ENCODE results near the gene UPK2. TPM values are rescaled to one million over a fixed set of nuclear protein-coding genes. Genes with fewer than 3 reads are reported as not detected.

The UPK2 gene
- total and polyA plus RNA-seq, 2 of the 13 experiments (the other 11 are each of a cell fraction or from before 2014, with no cell fraction given): not detected

DNA sequence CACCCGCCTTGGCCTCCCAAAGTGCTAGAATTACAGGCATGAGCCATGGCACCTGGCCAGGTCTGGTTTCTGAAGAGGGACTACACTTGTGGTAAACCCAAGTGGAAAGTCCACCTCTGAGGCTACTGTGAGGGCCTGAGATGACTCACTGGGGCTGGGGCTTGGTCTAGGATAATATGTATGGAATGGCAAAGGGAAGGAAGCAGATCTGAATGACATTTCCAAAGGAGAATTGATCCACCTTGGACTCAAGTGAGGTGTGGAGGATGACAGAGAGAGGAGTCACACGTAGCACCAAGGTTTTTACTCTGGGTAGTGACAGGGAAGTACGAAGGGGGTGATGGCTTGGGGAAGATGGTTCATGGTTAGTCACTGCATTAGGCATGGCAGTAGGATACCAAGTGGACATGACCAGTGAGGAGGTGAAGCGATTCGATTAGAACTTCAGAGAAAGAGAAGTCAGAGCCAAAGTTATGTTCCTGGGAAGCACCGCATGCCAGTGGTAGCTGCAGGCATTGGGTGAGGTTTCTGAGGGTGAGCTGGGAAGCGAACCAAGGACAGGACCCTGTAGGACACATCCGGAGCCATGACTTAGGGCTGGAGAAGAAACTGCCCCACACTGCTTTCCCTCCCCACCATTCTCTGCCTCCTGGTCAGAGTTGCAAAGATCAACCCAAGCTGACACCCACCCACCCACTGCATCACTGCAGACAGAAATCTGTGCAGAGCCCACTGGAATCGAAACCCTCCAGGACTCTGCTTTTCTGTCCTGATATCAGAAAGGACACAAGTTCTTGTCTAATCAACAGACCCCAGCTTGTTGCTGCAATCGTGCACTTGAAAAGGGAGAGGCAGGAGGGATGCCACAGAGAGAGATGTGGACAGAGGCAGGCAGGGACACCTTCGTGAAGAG is 17.4 kb upstream of the UPK2 start:
- intact Hi-C loops (cut with micrococcal nuclease; ENCODE audit: unreplicated experiment): no loop called here
- no peaks in the 10 kb centered on the region for H3K79me2 ChIP-seq (ENCODE audit: insufficient read depth, low read length)
- H3K4me3 ChIP-seq (replicated peaks in 1 of 3; ENCODE audit: insufficient read depth in 1 of 3, low read depth in 2 of 3, low read length in 3 of 3): no peak overlapping the region
- no peaks in the 10 kb centered on the region for H3K9me3 ChIP-seq (ENCODE audit: low read length)
- no peaks in the 10 kb centered on the region for H3K36me3 ChIP-seq (replicated peaks in 1 of 2; ENCODE audit: control insufficient read depth in 1 of 2, insufficient read depth in 2 of 2, low read length in 2 of 2)
- H2AFZ ChIP-seq (ENCODE audit: low read length): no peak overlapping the region
- in situ Hi-C loops (cut with HindIII; ENCODE audit: extremely low pct_ligation_motif_present, low pct_unique_long_range_greater_than_20kb): no loop called here
- DNase-seq (ENCODE audit: low spot score) (peak; percentile 72), ATAC-seq (peak; percentile 66), FAIRE-seq (no peak)
- WGBS (ENCODE audit: low lambda C conversion rate): 12% methylated on average over 11 of the region's 11 CpGs
- no peak overlapping the region for H3K9ac ChIP-seq (ENCODE audit: insufficient read depth, low read depth, low read length)
- ChIA-PET POLR2A (no interaction called here), CTCF (ENCODE audit: low intra/inter-chr PET ratio, low total read pairs) (no interaction called here)
- H4K20me1 ChIP-seq (ENCODE audit: insufficient read depth, low read length): no peaks in the 10 kb centered on the region
- no peak overlapping the region for H3K4me2 ChIP-seq (ENCODE audit: low read depth, low read length)
- H3K27ac ChIP-seq (ENCODE audit: extremely low read length, insufficient read depth, low read length): no peak overlapping the region
- H3K4me1 ChIP-seq (ENCODE audit: insufficient read depth, low read length): peaks cover 32% of the 10 kb centered on the region
- TF ChIP-seq, protein P1, sequence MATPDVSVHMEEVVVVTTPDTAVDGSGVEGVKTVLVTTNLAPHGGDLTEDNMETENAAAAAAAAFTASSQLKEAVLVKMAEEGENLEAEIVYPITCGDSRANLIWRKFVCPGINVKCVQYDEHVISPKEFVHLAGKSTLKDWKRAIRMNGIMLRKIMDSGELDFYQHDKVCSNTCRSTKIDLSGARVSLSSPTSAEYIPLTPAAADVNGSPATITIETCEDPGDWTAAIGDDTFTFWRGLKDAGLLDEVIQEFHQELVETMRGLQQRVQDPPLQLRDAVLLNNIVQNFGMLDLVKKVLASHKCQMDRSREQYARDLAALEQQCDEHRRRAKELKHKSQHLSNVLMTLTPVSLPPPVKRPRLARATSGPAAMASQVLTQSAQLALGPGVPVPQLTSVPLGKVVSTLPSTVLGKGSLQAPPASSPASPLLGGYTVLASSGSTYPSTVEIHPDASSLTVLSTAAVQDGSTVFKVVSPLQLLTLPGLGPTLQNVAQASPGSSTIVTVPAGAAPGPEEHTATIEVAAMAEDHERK (CRISPR knock-in tag; IDR thresholded peaks at IDR 0.05; ENCODE audit: low read depth): no peak
- TF ChIP-seq RARA (CRISPR knock-in tag; IDR thresholded peaks at IDR 0.05) (peak; percentile 66), SAP130 (CRISPR knock-in tag; IDR thresholded peaks at IDR 0.05; ENCODE audit: low read depth) (peak; percentile 30; the same call in 1 of the 2 replicates), ZFYVE20 (CRISPR knock-in tag; IDR thresholded peaks at IDR 0.05; ENCODE audit: borderline replicate concordance, low read depth) (no peak), ZMYM3 (CRISPR knock-in tag; IDR thresholded peaks at IDR 0.05) (0 out of 2 replicates have a peak, but pooled peaks have one; percentile 42), ZNF24 (IDR thresholded peaks at IDR 0.05) (no peak), FOSL2 (CRISPR knock-in tag; IDR thresholded peaks at IDR 0.05) (peak; percentile 80)
- TF ChIP-seq, protein P2, sequence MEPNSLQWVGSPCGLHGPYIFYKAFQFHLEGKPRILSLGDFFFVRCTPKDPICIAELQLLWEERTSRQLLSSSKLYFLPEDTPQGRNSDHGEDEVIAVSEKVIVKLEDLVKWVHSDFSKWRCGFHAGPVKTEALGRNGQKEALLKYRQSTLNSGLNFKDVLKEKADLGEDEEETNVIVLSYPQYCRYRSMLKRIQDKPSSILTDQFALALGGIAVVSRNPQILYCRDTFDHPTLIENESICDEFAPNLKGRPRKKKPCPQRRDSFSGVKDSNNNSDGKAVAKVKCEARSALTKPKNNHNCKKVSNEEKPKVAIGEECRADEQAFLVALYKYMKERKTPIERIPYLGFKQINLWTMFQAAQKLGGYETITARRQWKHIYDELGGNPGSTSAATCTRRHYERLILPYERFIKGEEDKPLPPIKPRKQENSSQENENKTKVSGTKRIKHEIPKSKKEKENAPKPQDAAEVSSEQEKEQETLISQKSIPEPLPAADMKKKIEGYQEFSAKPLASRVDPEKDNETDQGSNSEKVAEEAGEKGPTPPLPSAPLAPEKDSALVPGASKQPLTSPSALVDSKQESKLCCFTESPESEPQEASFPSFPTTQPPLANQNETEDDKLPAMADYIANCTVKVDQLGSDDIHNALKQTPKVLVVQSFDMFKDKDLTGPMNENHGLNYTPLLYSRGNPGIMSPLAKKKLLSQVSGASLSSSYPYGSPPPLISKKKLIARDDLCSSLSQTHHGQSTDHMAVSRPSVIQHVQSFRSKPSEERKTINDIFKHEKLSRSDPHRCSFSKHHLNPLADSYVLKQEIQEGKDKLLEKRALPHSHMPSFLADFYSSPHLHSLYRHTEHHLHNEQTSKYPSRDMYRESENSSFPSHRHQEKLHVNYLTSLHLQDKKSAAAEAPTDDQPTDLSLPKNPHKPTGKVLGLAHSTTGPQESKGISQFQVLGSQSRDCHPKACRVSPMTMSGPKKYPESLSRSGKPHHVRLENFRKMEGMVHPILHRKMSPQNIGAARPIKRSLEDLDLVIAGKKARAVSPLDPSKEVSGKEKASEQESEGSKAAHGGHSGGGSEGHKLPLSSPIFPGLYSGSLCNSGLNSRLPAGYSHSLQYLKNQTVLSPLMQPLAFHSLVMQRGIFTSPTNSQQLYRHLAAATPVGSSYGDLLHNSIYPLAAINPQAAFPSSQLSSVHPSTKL (CRISPR knock-in tag; IDR thresholded peaks at IDR 0.05): peak; percentile 29; the same call in 1 of the 2 replicates
- BruUV-seq (replicated peaks): no TSS peak
- H3K27me3 ChIP-seq (ENCODE audit: control insufficient read depth in 1 of 2, insufficient read depth in 2 of 2, low read length in 2 of 2): peaks cover 0 to 19% of the 10 kb centered on the region in 2 experiments; a peak in 2 of 5 replicates

Measured in HepG2 (cell line).